OCI-LY7 (cell line): Measurements from ENCODE around the gene RANBP9. TPM values are rescaled to one million over a fixed set of nuclear protein-coding genes. Genes with fewer than 3 reads are reported as not detected.

Source experiments
- BruUV-seq: library from RNA; stranded (reverse); fragments of 400-500 nt; replicated peaks from 2 replicates; lab custom pipeline; 2021; lab: Mats Ljungman, UMichigan
- CTCF ChIA-PET: fragments of 300-600 bp; sonication (Branson Sonifier 250); formaldehyde crosslinking; loops from one replicate; lab custom pipeline; 2022; ENCODE audit warnings: antibody characterized with exemption; ENCODE audit not compliant: unreplicated experiment; lab: Charles Lee
- POLR2A ChIA-PET: fragments of 300-600 bp; sonication (Branson Sonifier 250); formaldehyde crosslinking; loops from one replicate; lab custom pipeline; 2022; ENCODE audit warnings: antibody characterized with exemption; lab: Charles Lee
- DNase-seq: peaks from one replicate; pipeline ENCODE4 v3.0.0-alpha.2; 2015; ENCODE audit warnings: low spot score
- H2AFZ ChIP-seq: fragments of 200-600 bp; sonication (generic), shearing (Covaris generic); 2 replicates; pipeline ENCODE4 v1.6.1; 2014; ENCODE audit warnings: mild to moderate bottlenecking, antibody characterized with exemption, low read length, moderate library complexity
- H3K27ac ChIP-seq: fragments of 200-600 bp; sonication (generic); 2 replicates; pipeline ENCODE4 v1.5.1; 2014; ENCODE audit warnings: mixed run types, low read depth, mild to moderate bottlenecking, moderate library complexity, low read length, inconsistent platforms; ENCODE audit not compliant: poor library complexity, severe bottlenecking
- H3K36me3 ChIP-seq: fragments of 200-600 bp; sonication (generic); 2 replicates; pipeline ENCODE4 v1.6.1; 2014; ENCODE audit warnings: mild to moderate bottlenecking, antibody characterized with exemption, low read length, moderate library complexity, mixed read lengths; ENCODE audit not compliant: insufficient read depth
- H3K4me1 ChIP-seq: fragments of 200-600 bp; sonication (generic); 2 replicates; pipeline ENCODE4 v1.5.1; 2014; ENCODE audit warnings: mild to moderate bottlenecking, low read length; ENCODE audit not compliant: insufficient read depth, poor library complexity, severe bottlenecking
- H3K4me2 ChIP-seq: fragments of 200-600 bp; sonication (generic); 2 replicates; pipeline ENCODE4 v1.6.1; 2014; ENCODE audit warnings: mild to moderate bottlenecking, low read length
- H3K4me3 ChIP-seq: fragments of 200-600 bp; sonication (generic); 2 replicates; pipeline ENCODE4 v1.5.1; 2014; ENCODE audit warnings: mild to moderate bottlenecking, low read depth, low read length; ENCODE audit not compliant: poor library complexity, severe bottlenecking
- H3K79me2 ChIP-seq: fragments of 200-600 bp; sonication (generic); 2 replicates; pipeline ENCODE4 v1.6.1; 2016; ENCODE audit warnings: low read depth, mild to moderate bottlenecking, low read length, moderate library complexity, mixed read lengths; ENCODE audit not compliant: insufficient read depth
- H3K9me2 ChIP-seq: fragments of 200-600 bp; sonication (generic); 2 replicates; pipeline ENCODE4 v1.6.1; 2016; ENCODE audit warnings: mild to moderate bottlenecking, low read length, mixed read lengths; ENCODE audit not compliant: insufficient read depth
- H3K9me3 ChIP-seq: fragments of 200-600 bp; sonication (generic); 2 replicates; pipeline ENCODE4 v1.6.1; 2014; ENCODE audit warnings: mild to moderate bottlenecking, mixed run types, low read length, mixed read lengths
- H4K20me1 ChIP-seq: fragments of 200-600 bp; sonication (generic); 2 replicates; pipeline ENCODE4 v1.6.1; 2014; ENCODE audit warnings: mild to moderate bottlenecking, antibody characterized with exemption, low read length, moderate library complexity, mixed read lengths; ENCODE audit not compliant: insufficient read depth
- EZH2phosphoT487 ChIP-seq: fragments of 200-600 bp; sonication (generic); IDR thresholded peaks from 2 replicates; pipeline ENCODE4 v1.6.1; 2018; ENCODE audit warnings: low read depth, borderline replicate concordance, mild to moderate bottlenecking, mixed run types, antibody characterized with exemption, low read length, moderate library complexity, mixed read lengths
- intact Hi-C: fragments of 100-400 bp; cut with micrococcal nuclease; formaldehyde crosslinking; loops from one replicate; pipeline ENCODE4 v1.10.0; 2022; ENCODE audit not compliant: unreplicated experiment
- total RNA-seq, 2 experiments: library from RNA; depleted of rRNA in 1 of 2; stranded (reverse); fragments of >200 nt in 1 of 2; shearing (Covaris generic) in 1 of 2; gene quantifications; 2 replicates each; pipeline ENCODE4 v1.2.3, GENCODE V29; 2014 to 2022
- TF ChIP-seq, protein P1 (sequence below): fragments of 200-600 bp; sonication (generic); conservative IDR thresholded peaks from 2 replicates; pipeline ENCODE4 v1.5.1; 2014; ENCODE audit warnings: mild to moderate bottlenecking, antibody characterized with exemption, low read length, moderate library complexity, mixed read lengths

Gene RANBP9
- total RNA-seq, 2 experiments from 2014 or later = 20.5 to 35.0 TPM

DNA sequence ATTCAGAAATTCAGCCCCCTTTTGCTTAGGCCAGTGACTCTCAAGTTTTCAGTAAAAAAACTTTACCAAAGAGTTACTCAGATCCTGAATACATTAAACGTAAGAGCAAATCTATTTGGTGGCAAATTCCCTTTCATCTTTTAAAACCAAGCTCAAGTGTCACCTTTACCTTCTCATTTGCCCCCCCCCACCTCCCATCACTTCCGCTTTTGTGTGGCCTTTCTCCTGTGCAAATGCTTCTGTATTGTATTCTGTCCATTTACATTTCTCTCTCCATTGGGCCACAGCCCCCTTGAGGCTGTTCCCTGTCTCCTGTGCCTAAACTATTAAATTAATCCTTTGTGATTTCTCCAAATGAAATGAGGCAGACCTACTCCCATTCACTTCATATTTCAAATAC lies 94.6 kb downstream of the RANBP9 start:
- peaks cover 55% of the 10 kb centered on the region for H3K79me2 ChIP-seq
- no TSS peak for BruUV-seq
- CTCF ChIA-PET = interaction anchor here (1.1 kb wide), 1 partner anchor 43 kb away, joined by 6 read pairs; the partner anchor contains the start of gene SIRT5
- peaks cover 39% of the 10 kb centered on the region for H3K4me1 ChIP-seq
- no peaks in the 10 kb centered on the region for H3K9me3 ChIP-seq
- intact Hi-C loops = loop anchor here (1.0 to 10.0 kb wide), 3 partner anchors 91 to 458 kb away; no protein-coding TSS in a partner anchor
- no peaks in the 10 kb centered on the region for H3K9me2 ChIP-seq
- no peak overlapping the region for H2AFZ ChIP-seq
- POLR2A ChIA-PET = interaction anchor here (0.5 to 5.2 kb wide), 10 partner anchors 11 to 415 kb away, joined by 3 to 26 read pairs (median 4); partner anchors contain the start of genes SIRT5 and TBC1D7
- peak overlapping the region; percentile 98 for H3K4me3 ChIP-seq
- H4K20me1 ChIP-seq = peaks cover 15% of the 10 kb centered on the region
- H3K36me3 ChIP-seq = peaks cover 58% of the 10 kb centered on the region
- DNase-seq = peak; percentile 52
- peak overlapping the region; percentile 8 for H3K27ac ChIP-seq
- peak overlapping the region; percentile 94 for H3K4me2 ChIP-seq
- no peak for TF ChIP-seq EZH2phosphoT487
- TF ChIP-seq, protein P1, sequence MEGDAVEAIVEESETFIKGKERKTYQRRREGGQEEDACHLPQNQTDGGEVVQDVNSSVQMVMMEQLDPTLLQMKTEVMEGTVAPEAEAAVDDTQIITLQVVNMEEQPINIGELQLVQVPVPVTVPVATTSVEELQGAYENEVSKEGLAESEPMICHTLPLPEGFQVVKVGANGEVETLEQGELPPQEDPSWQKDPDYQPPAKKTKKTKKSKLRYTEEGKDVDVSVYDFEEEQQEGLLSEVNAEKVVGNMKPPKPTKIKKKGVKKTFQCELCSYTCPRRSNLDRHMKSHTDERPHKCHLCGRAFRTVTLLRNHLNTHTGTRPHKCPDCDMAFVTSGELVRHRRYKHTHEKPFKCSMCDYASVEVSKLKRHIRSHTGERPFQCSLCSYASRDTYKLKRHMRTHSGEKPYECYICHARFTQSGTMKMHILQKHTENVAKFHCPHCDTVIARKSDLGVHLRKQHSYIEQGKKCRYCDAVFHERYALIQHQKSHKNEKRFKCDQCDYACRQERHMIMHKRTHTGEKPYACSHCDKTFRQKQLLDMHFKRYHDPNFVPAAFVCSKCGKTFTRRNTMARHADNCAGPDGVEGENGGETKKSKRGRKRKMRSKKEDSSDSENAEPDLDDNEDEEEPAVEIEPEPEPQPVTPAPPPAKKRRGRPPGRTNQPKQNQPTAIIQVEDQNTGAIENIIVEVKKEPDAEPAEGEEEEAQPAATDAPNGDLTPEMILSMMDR = peak; percentile 35; the same call in 1 of the 2 replicates

DNA sequence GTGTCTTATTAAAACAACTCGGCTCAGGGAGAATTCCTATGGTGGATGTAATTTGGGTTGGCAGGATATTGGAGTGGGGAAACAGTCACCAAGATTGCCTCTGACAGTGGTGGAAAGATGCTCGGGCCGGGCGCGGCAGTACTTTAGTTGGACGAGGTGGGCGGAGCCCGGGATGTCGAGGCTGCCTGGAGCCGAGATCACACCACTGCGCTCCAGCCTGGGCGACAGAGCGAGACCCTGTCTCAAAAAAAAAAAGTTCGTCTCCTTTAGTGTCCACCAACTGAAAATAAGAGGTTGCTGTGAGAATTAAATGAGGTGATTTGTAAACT lies 95.9 kb downstream of the RANBP9 start:
- no peaks in the 10 kb centered on the region for H3K9me3 ChIP-seq
- H3K36me3 ChIP-seq = peaks cover 45% of the 10 kb centered on the region
- H3K79me2 ChIP-seq = peaks cover 55% of the 10 kb centered on the region
- peak; percentile 48 for DNase-seq
- intact Hi-C loops = loop anchor here (1.0 to 10.0 kb wide), 7 partner anchors 41 to 459 kb away; partner anchors contain the start of genes GFOD1, MCUR1 and SIRT5
- peaks cover 51% of the 10 kb centered on the region for H3K4me1 ChIP-seq
- peak overlapping the region; percentile 50 for H3K27ac ChIP-seq
- TF ChIP-seq, protein P1 = no peak
- ChIA-PET CTCF (interaction anchor here (0.6 to 1.9 kb wide), 4 partner anchors 9 to 195 kb away, joined by 3 to 11 read pairs (median 3); no protein-coding TSS in a partner anchor), POLR2A (interaction anchor here (0.7 to 5.2 kb wide), 14 partner anchors 11 to 520 kb away, joined by 3 to 26 read pairs (median 3); partner anchors contain the start of gene SIRT5)
- H3K9me2 ChIP-seq = no peaks in the 10 kb centered on the region
- H4K20me1 ChIP-seq = peaks cover 15% of the 10 kb centered on the region
- BruUV-seq = no TSS peak
- peak overlapping the region; percentile 98 for H3K4me3 ChIP-seq
- H3K4me2 ChIP-seq = peak overlapping the region; percentile 94
- H2AFZ ChIP-seq = peak overlapping the region; percentile 15; the same call in 1 of the 2 replicates
